HEK293T (cell line): ENCODE data around the gene RO60.
A peak's percentile ranks its signal among the peaks of the same experiment; 100 is the strongest.

Experiments
- BHLHE40 ChIP-seq: fragments of 450-650 bp; IDR thresholded peaks from 2 replicates; pipeline ENCODE4 v1.6.1; 2016; ENCODE audit warnings: mild to moderate bottlenecking, moderate library complexity, borderline replicate concordance
- CTBP1 ChIP-seq: fragments of 450-650 bp; IDR thresholded peaks from 2 replicates; pipeline ENCODE4 v1.6.1; 2016; ENCODE audit warnings: borderline replicate concordance
- ELF4 ChIP-seq: fragments of 450-650 bp; IDR thresholded peaks from 2 replicates; pipeline ENCODE4 v1.6.1; 2017; ENCODE audit warnings: antibody characterized with exemption
- FOXA1 ChIP-seq: fragments of 450-650 bp; IDR thresholded peaks from 2 replicates; pipeline ENCODE4 v1.6.1; 2016; ENCODE audit warnings: mild to moderate bottlenecking
- FOXK2 ChIP-seq: fragments of 450-650 bp; IDR thresholded peaks from 2 replicates; pipeline ENCODE4 v1.6.1; 2016; ENCODE audit warnings: mild to moderate bottlenecking
- FOXM1 ChIP-seq: fragments of 450-650 bp; IDR thresholded peaks from 2 replicates; pipeline ENCODE4 v1.6.1; 2017; ENCODE audit warnings: mild to moderate bottlenecking, borderline replicate concordance
- HDGF ChIP-seq: fragments of 450-650 bp; IDR thresholded peaks from 2 replicates; pipeline ENCODE4 v1.6.1; 2017; ENCODE audit warnings: antibody characterized with exemption, borderline replicate concordance
- L3MBTL2 ChIP-seq: fragments of 450-650 bp; conservative IDR thresholded peaks from 2 replicates; pipeline ENCODE4 v1.6.1; 2016; ENCODE audit warnings: mild to moderate bottlenecking
- LEF1 ChIP-seq: fragments of 450-650 bp; IDR thresholded peaks from 2 replicates; pipeline ENCODE4 v1.6.1; 2017; ENCODE audit warnings: mild to moderate bottlenecking, borderline replicate concordance
- PKNOX1 ChIP-seq: fragments of 450-650 bp; IDR thresholded peaks from 2 replicates; pipeline ENCODE4 v1.6.1; 2016
- SP1 ChIP-seq: fragments of 450-650 bp; IDR thresholded peaks from 2 replicates; pipeline ENCODE4 v1.6.1; 2017
- SUZ12 ChIP-seq: fragments of 450-650 bp; IDR thresholded peaks from 2 replicates; pipeline ENCODE4 v1.6.1; 2016; ENCODE audit warnings: mild to moderate bottlenecking
- TARDBP ChIP-seq: fragments of 450-650 bp; IDR thresholded peaks from 2 replicates; pipeline ENCODE4 v1.6.1; 2016
- ZNF384 ChIP-seq: fragments of 450-650 bp; IDR thresholded peaks from 2 replicates; pipeline ENCODE4 v1.6.1; 2016

GRCh38 chr1:193036337-193037047 is 22.9 kb upstream of the RO60 start:
- TF ChIP-seq FOXK2 (no peak), LEF1 (no peak), ZNF384 (0 out of 2 replicates have a peak, but pooled peaks have one; percentile 15), FOXM1 (no peak), ELF4 (no peak), FOXA1 (no peak), SUZ12 (no peak), TARDBP (no peak), SP1 (no peak), L3MBTL2 (no peak), HDGF (no peak), PKNOX1 (no peak), CTBP1 (no peak), BHLHE40 (no peak)
